Omental fat pad (tissue), 4 donors: ENCODE measurements around the gene KNOP1. TPM values are rescaled to one million over a fixed set of nuclear protein-coding genes. Genes with fewer than 3 reads are reported as not detected.

Experiments
- ATAC-seq: fragments of 150-250 bp; one replicate; pipeline ENCODE4 v1.9.1; 2016; ENCODE audit warnings: mild to moderate bottlenecking, moderate library complexity; ENCODE audit not compliant: low FRiP score
- DNase-seq: peaks from one replicate; pipeline ENCODE4 v3.0.0-alpha.2; 2019; ENCODE audit warnings: low spot score
- CTCF ChIP-seq, 3 donors: fragments of 450-650 bp; IDR thresholded peaks; one replicate each; pipeline ENCODE4 v1.5.1; 2016 to 2017; ENCODE audit warnings: antibody characterized with exemption in 3 of 3, mild to moderate bottlenecking in 3 of 3, moderate library complexity in 2 of 3
- total RNA-seq, 4 donors: library from RNA; depleted of rRNA; stranded (reverse); fragments of >200 nt; gene quantifications; one replicate each; pipeline ENCODE4 v1.1.0, GENCODE V29; 2016

Gene KNOP1
- total RNA-seq, 4 donors from 2014 or later, result 4.6 to 19.9 (median 10.1) TPM

GRCh38 chr16:19696328-19696727 lies 21.7 kb downstream of the KNOP1 start:
- peak; percentile 77 for ATAC-seq

GRCh38 chr16:19694989-19695388 lies 23.0 kb downstream of the KNOP1 start:
- no peak for TF ChIP-seq CTCF (IDR thresholded peaks at IDR 0.05)
- no peak for DNase-seq
- ATAC-seq, result no peak

More at GRCh38 chr16:19696328-19696727, 21.7 kb downstream of the KNOP1 start:
- TF ChIP-seq CTCF (IDR thresholded peaks at IDR 0.05), result no peak
- peak; percentile 86 for DNase-seq

GRCh38 chr16:19691161-19691711 lies 26.8 kb downstream of the KNOP1 start:
- no peak for TF ChIP-seq CTCF (IDR thresholded peaks at IDR 0.05)

GRCh38 chr16:19690196-19690595 lies 27.8 kb downstream of the KNOP1 start:
- no peak for TF ChIP-seq CTCF (IDR thresholded peaks at IDR 0.05)
- ATAC-seq, result no peak
- no peak for DNase-seq

More at GRCh38 chr16:19691161-19691711, 26.8 kb downstream of the KNOP1 start:
- no peak for ATAC-seq
- no peak for DNase-seq

- no peak for TF ChIP-seq CTCF (IDR thresholded peaks at IDR 0.05)
- ATAC-seq, result no peak
- no peak for DNase-seq
Observed at GRCh38 chr16:19689342-19689741, 28.7 kb downstream of the KNOP1 start.

GRCh38 chr16:19688396-19689024 lies 29.5 kb downstream of the KNOP1 start:
- TF ChIP-seq CTCF (IDR thresholded peaks at IDR 0.05), result no peak
- no peak for ATAC-seq

GRCh38 chr16:19687279-19687678 lies 30.7 kb downstream of the KNOP1 start:
- no peak for ATAC-seq
- DNase-seq, result no peak
- TF ChIP-seq CTCF (IDR thresholded peaks at IDR 0.05), result no peak

More at GRCh38 chr16:19688396-19689024, 29.5 kb downstream of the KNOP1 start:
- no peak for DNase-seq
